Cerebellar nuclear complex (tissue), 1 donor: ENCODE data around the gene EGFL8.

Source experiments
- DNase-seq, 2 experiments: peaks; one replicate each; lab custom pipeline; 2025; lab: John Stamatoyannopoulos, UW

EGFL8 gene

GRCh38 chr6:32146687-32147086 is 17.7 kb upstream of the EGFL8 start:
- no peak for DNase-seq

DNA sequence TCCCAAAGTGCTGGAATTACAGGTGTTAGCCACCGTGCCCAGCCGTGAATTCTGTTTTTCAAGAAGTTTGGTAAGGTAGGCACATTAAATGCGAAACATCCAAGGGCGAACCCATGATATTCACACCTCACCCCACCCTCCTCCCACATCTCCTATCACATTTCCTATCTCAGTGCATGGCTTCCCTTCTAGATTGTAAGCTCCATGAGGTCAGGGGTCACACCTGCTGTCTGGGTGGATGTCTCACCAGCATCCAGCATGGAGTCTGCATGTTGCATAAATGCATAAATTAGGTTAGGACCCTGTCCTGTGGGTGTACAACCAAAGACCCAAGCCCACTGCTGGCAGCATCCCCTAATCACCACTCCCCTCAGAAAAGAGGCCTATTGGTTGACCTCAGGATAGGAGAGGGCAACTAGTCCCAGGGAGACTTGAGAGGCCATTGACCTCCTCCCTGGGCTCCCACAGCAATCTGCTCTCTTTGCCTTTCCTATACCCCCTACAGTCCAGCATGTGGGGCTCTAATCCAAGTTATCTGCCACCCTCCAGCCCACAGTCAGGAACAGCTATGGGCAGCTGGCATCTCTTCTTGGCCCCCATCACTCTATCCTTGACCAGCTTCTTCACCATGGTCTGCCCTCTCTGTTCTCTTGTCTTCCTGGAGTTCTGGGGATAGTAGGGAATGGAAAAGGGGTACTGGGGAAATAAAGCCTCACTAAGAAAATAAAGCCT is 16.8 kb upstream of the EGFL8 start:
- DNase-seq, result no peak

DNA sequence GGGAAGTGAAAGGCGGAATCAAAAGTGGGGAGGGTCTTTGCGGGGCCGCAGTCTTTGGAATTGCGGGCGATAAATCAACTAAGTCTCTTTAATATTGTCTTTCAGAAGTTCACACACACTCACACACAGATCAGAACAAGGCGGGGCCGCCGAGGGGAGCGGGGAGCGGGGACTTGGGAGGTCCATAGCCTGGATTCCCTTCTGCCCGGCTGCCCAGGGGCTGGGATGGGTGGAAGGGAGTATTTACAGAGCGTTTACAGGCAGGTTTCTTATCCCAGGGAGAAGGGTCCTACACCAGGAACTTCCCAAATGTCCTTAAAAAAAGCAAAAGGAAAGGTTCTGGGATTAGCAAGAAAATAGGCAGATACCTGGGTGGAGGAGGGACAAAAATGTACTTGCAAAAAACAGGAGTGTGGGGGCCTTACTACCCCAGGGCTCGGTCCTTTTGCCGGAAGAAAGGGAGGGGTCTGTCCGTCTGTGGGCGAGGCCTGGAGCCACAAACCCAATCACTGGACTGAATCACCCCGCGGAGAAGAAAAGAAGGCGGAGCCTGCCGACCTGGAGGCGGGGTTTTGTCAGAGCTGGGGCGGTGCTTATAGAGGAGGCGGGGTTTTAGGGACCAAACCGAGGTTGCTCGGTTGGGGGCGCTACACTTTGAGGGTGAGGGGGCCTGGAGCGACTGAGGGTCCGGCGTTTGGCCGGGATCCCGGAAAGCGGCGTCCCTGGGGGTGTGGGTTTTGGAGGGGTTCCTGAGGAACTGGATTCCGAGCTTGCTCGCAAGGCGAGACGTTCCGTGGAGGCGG is 15.9 kb upstream of the EGFL8 start:
- DNase-seq, result no peak

GRCh38 chr6:32149092-32149755 is 15.2 kb upstream of the EGFL8 start:
- no peak for DNase-seq

DNA sequence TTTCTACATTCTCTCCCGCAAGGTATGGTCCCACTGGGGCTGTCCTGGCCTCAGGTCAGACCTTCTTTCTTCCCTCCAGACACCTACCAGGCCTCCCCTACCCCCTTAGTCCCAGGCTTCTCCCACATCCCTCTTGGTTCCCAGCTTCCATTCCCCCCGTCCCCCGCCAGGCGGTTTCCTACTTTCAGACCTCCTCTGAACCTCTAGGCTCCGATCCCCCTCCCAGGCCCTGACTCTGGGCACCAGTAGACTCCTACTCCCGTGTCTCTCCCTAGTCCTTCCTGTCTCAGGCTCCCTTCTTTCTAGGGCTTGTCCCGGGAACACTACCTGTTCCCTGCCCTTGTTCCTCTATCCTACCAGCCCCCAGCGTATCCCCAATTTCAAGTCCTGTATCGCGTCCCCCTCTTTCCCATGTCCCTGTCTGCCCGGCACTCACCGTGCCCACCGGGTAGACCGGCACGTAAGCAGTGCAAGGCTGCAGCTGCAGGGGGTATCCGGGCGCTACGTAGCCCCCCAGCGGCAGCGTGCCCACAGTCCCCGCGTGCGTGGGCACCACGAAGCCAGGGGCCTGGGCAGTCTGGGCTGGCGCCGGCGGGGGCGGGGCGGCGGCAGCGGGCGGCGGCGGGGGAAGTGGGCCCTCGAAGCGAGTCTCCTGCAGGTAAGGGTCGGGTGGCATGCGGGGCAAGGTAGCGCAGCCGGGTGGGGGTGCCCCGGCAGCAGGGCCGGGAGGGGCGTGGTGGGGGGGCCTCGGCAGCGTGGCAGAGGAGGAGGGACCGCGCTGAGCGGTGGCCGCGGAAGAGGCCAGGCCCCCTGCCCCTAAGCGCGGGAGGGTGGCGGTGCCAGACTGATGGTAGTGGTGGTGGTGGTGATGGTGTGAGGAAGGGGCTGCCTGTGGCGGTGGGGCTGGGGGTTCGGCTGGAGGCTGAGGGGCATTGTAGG is 14.2 kb upstream of the EGFL8 start:
- no peak for DNase-seq

GRCh38 chr6:32151181-32151862 is 13.1 kb upstream of the EGFL8 start:
- peak; percentile 66 to 79 for DNase-seq

GRCh38 chr6:32151863-32152768 is 12.3 kb upstream of the EGFL8 start, which contains the start of gene PRRT1:
Gene PRRT1 (minus strand): TSS chr6:32151939. CDS start chr6:32151827, 112 bp downstream.
- no peak for DNase-seq

DNA sequence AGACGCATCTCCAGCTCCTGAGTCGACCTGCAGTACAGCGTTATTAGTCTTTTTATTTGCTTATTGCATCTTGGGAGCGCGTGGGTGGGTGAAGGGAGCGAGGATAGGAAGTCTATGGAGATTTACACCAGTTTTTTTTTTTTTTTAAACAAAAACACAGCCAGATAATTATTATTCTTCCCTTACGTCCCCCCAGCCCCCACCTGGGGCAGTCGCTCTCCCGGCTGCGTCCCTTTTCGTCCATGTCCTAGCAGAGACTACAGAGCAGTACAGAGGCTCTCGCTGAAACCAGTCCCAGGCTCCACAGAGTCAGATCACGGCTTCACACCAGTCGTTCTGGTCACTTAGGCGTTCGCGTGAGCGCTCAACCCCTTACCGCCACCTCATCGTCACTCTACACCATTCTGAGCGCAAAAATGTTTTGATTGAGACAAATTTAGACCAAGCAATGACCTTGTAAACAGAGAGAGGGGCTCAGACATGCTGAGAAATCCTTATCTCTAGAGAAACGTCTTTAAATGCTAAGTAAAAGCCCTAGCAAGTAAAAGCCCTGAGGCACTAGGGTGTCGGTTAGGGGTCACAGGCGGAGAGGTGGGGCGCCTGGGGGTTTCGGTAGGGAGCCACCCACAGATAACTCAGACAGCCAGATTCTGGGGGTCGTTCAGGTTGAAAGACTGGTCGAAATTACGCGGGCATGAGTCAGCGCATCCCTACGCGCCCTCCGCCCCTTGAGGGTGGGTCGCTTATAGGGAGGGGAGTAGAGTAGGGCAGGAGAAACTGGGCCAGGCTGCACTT is 11.4 kb upstream of the EGFL8 start:
- no peak for DNase-seq

DNA sequence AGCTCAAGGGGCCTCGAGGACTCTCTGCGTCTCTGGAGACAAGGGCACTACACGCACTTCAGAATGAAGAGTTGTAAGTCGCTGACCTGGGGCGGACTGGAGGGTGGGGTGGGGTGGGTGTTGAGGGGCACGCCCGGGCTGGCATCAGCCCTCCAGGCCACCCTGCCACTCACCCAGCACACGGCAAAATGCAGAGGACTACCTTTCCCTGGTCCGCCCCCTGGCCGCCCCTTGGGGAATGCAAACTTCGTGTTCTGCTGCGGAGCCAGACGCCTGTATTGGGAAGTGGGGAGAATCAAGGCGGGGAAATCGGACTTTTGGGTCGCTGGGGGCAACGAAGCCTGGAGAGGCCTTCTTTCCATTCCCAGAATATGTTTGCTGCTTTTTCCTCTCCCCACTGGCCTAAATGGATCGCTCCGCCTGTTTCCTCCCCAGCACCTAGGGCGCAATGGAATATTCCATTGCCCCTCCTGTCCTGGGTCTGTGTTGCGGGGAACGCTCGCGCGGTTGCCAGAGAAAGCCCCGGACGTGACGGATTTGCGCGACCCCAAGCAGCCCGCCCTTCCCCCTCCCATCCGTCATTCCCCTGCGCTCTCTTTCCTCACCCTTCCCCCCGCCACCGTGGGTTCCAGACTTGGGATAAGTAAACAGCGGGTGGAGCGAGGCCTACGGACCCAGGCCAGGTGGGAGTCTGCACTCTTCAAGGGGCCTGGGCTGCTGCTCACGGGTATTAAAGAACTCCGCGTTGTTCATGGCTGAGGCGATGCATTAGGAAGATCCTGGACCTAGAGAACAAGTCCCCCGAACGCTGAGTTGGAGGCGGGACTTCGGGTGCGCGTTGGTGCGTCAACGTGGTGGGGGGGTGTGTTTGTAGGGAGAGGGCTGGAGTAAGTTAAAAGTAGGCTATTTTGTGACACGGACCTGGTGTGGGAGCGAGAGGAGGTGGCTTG is 10.6 kb upstream of the EGFL8 start, which contains the start of gene PPT2:
Gene PPT2, plus strand, starts transcription at position 578 of the 950 bp plus-strand sequence. CDS start 454 bp downstream, outside the sequence.
- peak; percentile 31 to 83 for DNase-seq

GRCh38 chr6:32154514-32155161 is 9.8 kb upstream of the EGFL8 start:
- peak in 1 of 2 experiments; percentile 52 for DNase-seq

DNA sequence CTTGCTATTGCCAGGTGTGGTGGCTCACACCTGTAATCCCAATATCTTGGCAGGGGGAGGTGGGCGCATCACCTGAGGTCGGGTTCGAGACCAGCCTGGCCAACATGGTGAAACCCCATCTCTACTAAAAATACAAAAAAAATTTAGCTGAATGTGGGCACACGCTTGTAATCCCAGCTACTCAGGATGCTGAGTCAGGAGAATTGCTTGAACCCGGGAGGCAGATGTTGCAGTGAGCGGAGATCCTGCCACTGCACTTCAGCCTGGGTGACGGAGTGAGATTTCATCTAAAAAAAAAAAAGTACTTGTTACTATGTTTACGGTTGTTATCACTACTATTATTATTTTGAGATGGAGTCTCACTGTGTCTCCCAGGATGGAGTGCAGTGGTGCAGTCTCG is 7.5 kb upstream of the EGFL8 start:
- DNase-seq, result no peak

DNA sequence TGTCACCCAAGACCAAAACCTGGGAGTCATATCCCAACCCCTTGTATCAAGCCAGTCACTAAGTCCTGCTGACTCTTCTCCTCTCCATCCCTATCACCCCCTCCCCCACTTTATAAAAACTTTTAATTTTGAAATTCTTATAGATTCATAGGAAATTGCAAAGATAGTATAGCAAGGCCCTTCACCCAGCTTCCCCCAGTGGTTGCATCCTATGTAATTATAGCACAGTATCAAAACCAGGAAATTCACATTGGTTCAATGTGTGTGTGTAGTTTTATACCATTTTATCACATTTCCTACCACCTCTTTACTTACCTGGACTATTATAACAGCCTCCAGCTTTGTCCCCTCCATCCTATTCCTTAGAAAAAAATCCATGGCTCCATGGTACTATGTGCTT is 6.3 kb upstream of the EGFL8 start:
- DNase-seq, result no peak

GRCh38 chr6:32163559-32164258 is 686 bp upstream of the EGFL8 start:
- DNase-seq, result no peak

GRCh38 chr6:32166411-32167061 is 2.1 kb downstream of the EGFL8 start:
- no peak for DNase-seq

DNA sequence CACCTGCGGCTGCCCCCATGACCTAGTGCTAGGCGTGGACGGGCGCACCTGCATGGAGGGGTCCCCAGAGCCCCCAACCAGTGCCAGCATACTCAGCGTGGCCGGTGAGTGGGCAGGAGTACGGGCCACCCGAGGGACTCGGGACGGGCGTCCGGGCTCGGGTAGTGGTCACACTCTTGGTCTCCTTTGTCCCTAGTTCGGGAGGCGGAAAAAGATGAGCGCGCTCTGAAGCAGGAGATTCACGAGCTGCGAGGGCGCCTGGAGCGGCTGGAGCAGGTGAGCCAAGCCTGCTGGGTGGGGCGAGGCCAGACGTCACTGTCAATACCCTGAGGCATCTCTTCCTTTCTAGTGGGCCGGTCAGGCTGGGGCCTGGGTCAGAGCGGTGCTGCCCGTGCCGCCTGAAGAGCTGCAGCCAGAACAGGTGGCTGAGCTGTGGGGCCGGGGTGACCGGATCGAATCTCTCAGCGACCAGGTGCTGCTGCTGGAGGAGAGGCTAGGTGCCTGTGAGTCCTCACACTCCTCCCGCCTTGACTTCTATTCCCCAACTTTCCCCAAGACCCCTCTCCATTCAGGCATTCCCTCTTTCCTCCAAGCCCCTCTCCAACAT is 2.9 kb downstream of the EGFL8 start:
- DNase-seq, result no peak
